ENCODE results near the gene PEX1. TPM values are rescaled to one million over a fixed set of nuclear protein-coding genes. Genes with fewer than 3 reads are reported as not detected.
A peak's percentile ranks its signal among the peaks of the same experiment; 100 is the strongest.

Gene PEX1
- total and polyA plus RNA-seq, 9 of the 15 experiments (the other 6 are each of a cell fraction or from before 2014, with no cell fraction given): 9.4 to 32.2 (median 19.9) TPM

DNA sequence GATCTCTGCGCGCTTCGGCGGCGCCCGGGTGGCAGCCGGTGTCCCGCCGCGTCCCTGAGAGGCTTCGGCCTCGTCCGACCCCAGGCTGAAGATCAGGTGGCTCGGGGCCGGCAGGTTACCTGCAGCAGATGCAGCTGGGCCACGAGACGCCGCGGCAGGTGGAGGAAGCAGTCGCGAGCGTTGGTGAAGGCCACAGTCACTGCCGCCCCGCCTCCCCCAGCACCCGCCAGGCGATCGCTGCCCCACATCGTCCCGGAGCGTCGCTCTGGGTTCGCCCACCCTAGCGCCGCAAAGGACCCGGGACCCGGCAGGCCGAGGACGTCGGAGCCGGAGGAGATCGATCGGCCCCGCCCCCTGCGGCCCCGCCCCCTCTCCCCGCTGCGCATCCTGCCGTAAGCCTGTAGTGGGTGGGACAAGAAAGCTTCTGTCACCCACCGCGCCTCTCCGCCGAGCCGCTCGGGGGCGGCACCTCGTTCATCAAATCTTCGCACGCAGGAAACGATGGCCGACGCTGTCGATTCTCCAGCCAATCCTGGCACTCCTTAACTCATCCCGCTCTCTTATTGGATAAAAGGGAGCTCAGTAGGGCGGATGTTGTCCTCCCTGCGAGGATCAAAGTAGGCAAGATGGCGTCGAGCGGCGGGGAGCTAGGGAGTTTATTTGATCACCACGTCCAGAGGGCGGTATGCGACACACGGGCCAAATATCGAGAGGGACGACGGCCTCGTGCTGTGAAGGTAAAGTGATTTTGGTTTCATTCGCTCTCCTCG lies at the start of gene PEX1, which contains the start of gene RBM48 (continued):
- TF ChIP-seq, protein P1, sequence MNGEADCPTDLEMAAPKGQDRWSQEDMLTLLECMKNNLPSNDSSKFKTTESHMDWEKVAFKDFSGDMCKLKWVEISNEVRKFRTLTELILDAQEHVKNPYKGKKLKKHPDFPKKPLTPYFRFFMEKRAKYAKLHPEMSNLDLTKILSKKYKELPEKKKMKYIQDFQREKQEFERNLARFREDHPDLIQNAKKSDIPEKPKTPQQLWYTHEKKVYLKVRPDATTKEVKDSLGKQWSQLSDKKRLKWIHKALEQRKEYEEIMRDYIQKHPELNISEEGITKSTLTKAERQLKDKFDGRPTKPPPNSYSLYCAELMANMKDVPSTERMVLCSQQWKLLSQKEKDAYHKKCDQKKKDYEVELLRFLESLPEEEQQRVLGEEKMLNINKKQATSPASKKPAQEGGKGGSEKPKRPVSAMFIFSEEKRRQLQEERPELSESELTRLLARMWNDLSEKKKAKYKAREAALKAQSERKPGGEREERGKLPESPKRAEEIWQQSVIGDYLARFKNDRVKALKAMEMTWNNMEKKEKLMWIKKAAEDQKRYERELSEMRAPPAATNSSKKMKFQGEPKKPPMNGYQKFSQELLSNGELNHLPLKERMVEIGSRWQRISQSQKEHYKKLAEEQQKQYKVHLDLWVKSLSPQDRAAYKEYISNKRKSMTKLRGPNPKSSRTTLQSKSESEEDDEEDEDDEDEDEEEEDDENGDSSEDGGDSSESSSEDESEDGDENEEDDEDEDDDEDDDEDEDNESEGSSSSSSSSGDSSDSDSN (IDR thresholded peaks at IDR 0.05; ENCODE audit: borderline replicate concordance in 1 of 2, low read depth in 2 of 2, low read length in 2 of 2): peak in 1 of 2 experiments; percentile 78; a peak in 1 of 4 replicates
- TF ChIP-seq NFRKB (IDR thresholded peaks at IDR 0.05; ENCODE audit: low read depth) (peak; percentile 99), ATF1 (CRISPR knock-in tag; IDR thresholded peaks at IDR 0.05) (peak; percentile 65), ATF1 (tag; IDR thresholded peaks at IDR 0.05) (peak; percentile 96), MITF (IDR thresholded peaks at IDR 0.05) (0 out of 2 replicates have a peak, but pooled peaks have one; percentile 42), SMAD2 (IDR thresholded peaks at IDR 0.05; ENCODE audit: low read depth, low read length) (no peak), PCBP1 (IDR thresholded peaks at IDR 0.05; ENCODE audit: low read depth, low read length, poor library complexity, severe bottlenecking) (no peak), GATAD2A (IDR thresholded peaks at IDR 0.05) (no peak), MXI1 (IDR thresholded peaks at IDR 0.05; ENCODE audit: low read depth, low read length) (no peak), SP2 (IDR thresholded peaks at IDR 0.05; ENCODE audit: extremely low read depth, low read depth, low read length, poor library complexity, severe bottlenecking) (peak; percentile 89), GTF2F1 (IDR thresholded peaks at IDR 0.05; ENCODE audit: low read depth, low read length) (no peak), ZC3H4 (CRISPR knock-in tag; IDR thresholded peaks at IDR 0.05; ENCODE audit: borderline replicate concordance) (no peak), IRF1 (CRISPR knock-in tag; IDR thresholded peaks at IDR 0.05; ENCODE audit: borderline replicate concordance) (no peak), KAT2B (IDR thresholded peaks at IDR 0.05; ENCODE audit: low read depth, low read length) (no peak)
- TF ChIP-seq, protein P2, sequence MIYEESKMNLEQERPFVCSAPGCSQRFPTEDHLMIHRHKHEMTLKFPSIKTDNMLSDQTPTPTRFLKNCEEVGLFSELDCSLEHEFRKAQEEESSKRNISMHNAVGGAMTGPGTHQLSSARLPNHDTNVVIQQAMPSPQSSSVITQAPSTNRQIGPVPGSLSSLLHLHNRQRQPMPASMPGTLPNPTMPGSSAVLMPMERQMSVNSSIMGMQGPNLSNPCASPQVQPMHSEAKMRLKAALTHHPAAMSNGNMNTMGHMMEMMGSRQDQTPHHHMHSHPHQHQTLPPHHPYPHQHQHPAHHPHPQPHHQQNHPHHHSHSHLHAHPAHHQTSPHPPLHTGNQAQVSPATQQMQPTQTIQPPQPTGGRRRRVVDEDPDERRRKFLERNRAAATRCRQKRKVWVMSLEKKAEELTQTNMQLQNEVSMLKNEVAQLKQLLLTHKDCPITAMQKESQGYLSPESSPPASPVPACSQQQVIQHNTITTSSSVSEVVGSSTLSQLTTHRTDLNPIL (CRISPR knock-in tag; IDR thresholded peaks at IDR 0.05): no peak
- TF ChIP-seq, protein P3, sequence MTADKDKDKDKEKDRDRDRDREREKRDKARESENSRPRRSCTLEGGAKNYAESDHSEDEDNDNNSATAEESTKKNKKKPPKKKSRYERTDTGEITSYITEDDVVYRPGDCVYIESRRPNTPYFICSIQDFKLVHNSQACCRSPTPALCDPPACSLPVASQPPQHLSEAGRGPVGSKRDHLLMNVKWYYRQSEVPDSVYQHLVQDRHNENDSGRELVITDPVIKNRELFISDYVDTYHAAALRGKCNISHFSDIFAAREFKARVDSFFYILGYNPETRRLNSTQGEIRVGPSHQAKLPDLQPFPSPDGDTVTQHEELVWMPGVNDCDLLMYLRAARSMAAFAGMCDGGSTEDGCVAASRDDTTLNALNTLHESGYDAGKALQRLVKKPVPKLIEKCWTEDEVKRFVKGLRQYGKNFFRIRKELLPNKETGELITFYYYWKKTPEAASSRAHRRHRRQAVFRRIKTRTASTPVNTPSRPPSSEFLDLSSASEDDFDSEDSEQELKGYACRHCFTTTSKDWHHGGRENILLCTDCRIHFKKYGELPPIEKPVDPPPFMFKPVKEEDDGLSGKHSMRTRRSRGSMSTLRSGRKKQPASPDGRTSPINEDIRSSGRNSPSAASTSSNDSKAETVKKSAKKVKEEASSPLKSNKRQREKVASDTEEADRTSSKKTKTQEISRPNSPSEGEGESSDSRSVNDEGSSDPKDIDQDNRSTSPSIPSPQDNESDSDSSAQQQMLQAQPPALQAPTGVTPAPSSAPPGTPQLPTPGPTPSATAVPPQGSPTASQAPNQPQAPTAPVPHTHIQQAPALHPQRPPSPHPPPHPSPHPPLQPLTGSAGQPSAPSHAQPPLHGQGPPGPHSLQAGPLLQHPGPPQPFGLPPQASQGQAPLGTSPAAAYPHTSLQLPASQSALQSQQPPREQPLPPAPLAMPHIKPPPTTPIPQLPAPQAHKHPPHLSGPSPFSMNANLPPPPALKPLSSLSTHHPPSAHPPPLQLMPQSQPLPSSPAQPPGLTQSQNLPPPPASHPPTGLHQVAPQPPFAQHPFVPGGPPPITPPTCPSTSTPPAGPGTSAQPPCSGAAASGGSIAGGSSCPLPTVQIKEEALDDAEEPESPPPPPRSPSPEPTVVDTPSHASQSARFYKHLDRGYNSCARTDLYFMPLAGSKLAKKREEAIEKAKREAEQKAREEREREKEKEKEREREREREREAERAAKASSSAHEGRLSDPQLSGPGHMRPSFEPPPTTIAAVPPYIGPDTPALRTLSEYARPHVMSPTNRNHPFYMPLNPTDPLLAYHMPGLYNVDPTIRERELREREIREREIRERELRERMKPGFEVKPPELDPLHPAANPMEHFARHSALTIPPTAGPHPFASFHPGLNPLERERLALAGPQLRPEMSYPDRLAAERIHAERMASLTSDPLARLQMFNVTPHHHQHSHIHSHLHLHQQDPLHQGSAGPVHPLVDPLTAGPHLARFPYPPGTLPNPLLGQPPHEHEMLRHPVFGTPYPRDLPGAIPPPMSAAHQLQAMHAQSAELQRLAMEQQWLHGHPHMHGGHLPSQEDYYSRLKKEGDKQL (CRISPR knock-in tag; IDR thresholded peaks at IDR 0.05; ENCODE audit: borderline replicate concordance): no peak

Measured in K562 (cell line).